Neural crest cell (in vitro differentiated cells): Measurements from ENCODE around the gene DLG1. TPM values are rescaled to one million over a fixed set of nuclear protein-coding genes. Genes with fewer than 3 reads are reported as not detected.

ENCODE experiments used
- DNase-seq: peaks from one replicate; pipeline ENCODE4 v3.0.0; 2021; ENCODE audit warnings: low read depth, mixed read lengths, low spot score
- H3K27ac Mint-ChIP-seq: one replicate; pipeline ENCODE4 v1.8.0; 2021; ENCODE audit warnings: mild to moderate bottlenecking, mixed read lengths; ENCODE audit not compliant: unreplicated experiment
- H3K27me3 Mint-ChIP-seq: 2 replicates; pipeline ENCODE4 v1.8.0; 2021; ENCODE audit warnings: low read depth, mild to moderate bottlenecking, mixed read lengths
- H3K36me3 Mint-ChIP-seq: 2 replicates; pipeline ENCODE4 v1.8.0; 2021; ENCODE audit warnings: low read depth, mild to moderate bottlenecking, mixed read lengths
- H3K4me1 Mint-ChIP-seq: 2 replicates; pipeline ENCODE4 v1.8.0; 2021; ENCODE audit warnings: mixed read lengths
- H3K4me3 Mint-ChIP-seq: one replicate; pipeline ENCODE4 v1.8.0; 2021; ENCODE audit warnings: mild to moderate bottlenecking, mixed read lengths
- H3K9me3 Mint-ChIP-seq: 2 replicates; pipeline ENCODE4 v1.8.0; 2021; ENCODE audit warnings: mixed read lengths
- CTCF ChIP-seq: fragments of 200-600 bp; sonication (generic); conservative IDR thresholded peaks from 2 replicates; pipeline ENCODE4 v1.5.0; 2021; ENCODE audit warnings: antibody characterized with exemption, mild to moderate bottlenecking
- total RNA-seq: library from RNA; stranded (reverse); gene quantifications from 2 replicates; pipeline ENCODE4 v1.2.1, GENCODE V29; 2021

Gene DLG1
- total RNA-seq, 1 donor from 2014 or later = 95.5 TPM

GRCh38 chr3:197088370-197088769, 210.0 kb downstream of the DLG1 start:
- TF ChIP-seq CTCF = no peak
- Mint-ChIP-seq H3K4me3 (no peak overlapping the region), H3K4me1 (no peaks in the 10 kb centered on the region), H3K27ac (no peak overlapping the region), H3K36me3 (peaks cover 11% of the 10 kb centered on the region), H3K9me3 (no peaks in the 10 kb centered on the region), H3K27me3 (no peaks in the 10 kb centered on the region)
- DNase-seq = no peak

- no peak overlapping the region for H3K27ac Mint-ChIP-seq
- H3K4me1 Mint-ChIP-seq = no peaks in the 10 kb centered on the region
- no peak for DNase-seq
- H3K4me3 Mint-ChIP-seq = no peak overlapping the region
- peaks cover 13% of the 10 kb centered on the region for H3K36me3 Mint-ChIP-seq
- H3K9me3 Mint-ChIP-seq = no peaks in the 10 kb centered on the region
- H3K27me3 Mint-ChIP-seq = no peaks in the 10 kb centered on the region
- TF ChIP-seq CTCF = no peak
Observed at GRCh38 chr3:197085137-197085536, 213.3 kb downstream of the DLG1 start.

- H3K27ac Mint-ChIP-seq = no peak overlapping the region
- no peak for TF ChIP-seq CTCF
- H3K36me3 Mint-ChIP-seq = peaks cover 13% of the 10 kb centered on the region
Observed at GRCh38 chr3:197083486-197083885, 214.9 kb downstream of the DLG1 start.

GRCh38 chr3:197082871-197083270, 215.5 kb downstream of the DLG1 start:
- no peak for DNase-seq
- no peaks in the 10 kb centered on the region for H3K4me1 Mint-ChIP-seq
- H3K27me3 Mint-ChIP-seq = no peaks in the 10 kb centered on the region
- H3K9me3 Mint-ChIP-seq = no peaks in the 10 kb centered on the region
- peaks cover 13% of the 10 kb centered on the region for H3K36me3 Mint-ChIP-seq
- H3K4me3 Mint-ChIP-seq = no peak overlapping the region
- H3K27ac Mint-ChIP-seq = no peak overlapping the region
- TF ChIP-seq CTCF = no peak

More at GRCh38 chr3:197083486-197083885, 214.9 kb downstream of the DLG1 start:
- no peaks in the 10 kb centered on the region for H3K27me3 Mint-ChIP-seq
- H3K9me3 Mint-ChIP-seq = no peaks in the 10 kb centered on the region
- no peak overlapping the region for H3K4me3 Mint-ChIP-seq
- H3K4me1 Mint-ChIP-seq = no peaks in the 10 kb centered on the region
- DNase-seq = no peak

GRCh38 chr3:197080344-197080743, 218.1 kb downstream of the DLG1 start:
- H3K4me3 Mint-ChIP-seq = no peak overlapping the region
- peaks cover 13% of the 10 kb centered on the region for H3K36me3 Mint-ChIP-seq
- no peak overlapping the region for H3K27ac Mint-ChIP-seq
- H3K9me3 Mint-ChIP-seq = no peaks in the 10 kb centered on the region
- H3K27me3 Mint-ChIP-seq = no peaks in the 10 kb centered on the region
- TF ChIP-seq CTCF = no peak
- DNase-seq = no peak
- peaks cover 9% of the 10 kb centered on the region for H3K4me1 Mint-ChIP-seq

- DNase-seq = no peak
- Mint-ChIP-seq H3K4me3 (no peak overlapping the region), H3K4me1 (peaks cover 9% of the 10 kb centered on the region), H3K36me3 (peaks cover 11% of the 10 kb centered on the region), H3K9me3 (no peaks in the 10 kb centered on the region), H3K27me3 (no peaks in the 10 kb centered on the region), H3K27ac (no peak overlapping the region)
- no peak for TF ChIP-seq CTCF
Observed at GRCh38 chr3:197076415-197076814, 222.0 kb downstream of the DLG1 start.
